K562 (cell line): ENCODE results near the gene C19orf44. TPM values are rescaled to one million over a fixed set of nuclear protein-coding genes. Genes with fewer than 3 reads are reported as not detected.

Source experiments
- ASH1L ChIP-seq: fragments of 450-650 bp; IDR thresholded peaks from 2 replicates; pipeline ENCODE4 v1.6.1; 2018; ENCODE audit warnings: borderline replicate concordance, mild to moderate bottlenecking, low read depth; ENCODE audit not compliant: partially characterized antibody
- GATAD2B ChIP-seq: fragments of 450-650 bp; IDR thresholded peaks from 2 replicates; pipeline ENCODE4 v1.6.1; 2017; ENCODE audit warnings: mild to moderate bottlenecking, borderline replicate concordance
- HDAC8 ChIP-seq: fragments of 450-650 bp; IDR thresholded peaks from 2 replicates; pipeline ENCODE4 v1.6.1; 2016; ENCODE audit warnings: mild to moderate bottlenecking, missing genetic modification characterization, moderate library complexity, missing compliant biosample characterization
- LEF1 ChIP-seq: fragments of 450-650 bp; IDR thresholded peaks from 2 replicates; pipeline ENCODE4 v1.6.1; 2016; ENCODE audit warnings: mild to moderate bottlenecking
- MXD1 ChIP-seq: fragments of 250-450 bp; sonication (Bioruptor Pico); IDR thresholded peaks from 2 replicates; pipeline ENCODE4 v1.8.0; 2021; ENCODE audit warnings: borderline replicate concordance, mild to moderate bottlenecking, moderate library complexity; ENCODE audit not compliant: poor library complexity, severe bottlenecking
- NFRKB ChIP-seq: fragments of 450-650 bp; IDR thresholded peaks from 2 replicates; pipeline ENCODE4 v1.6.1; 2016; ENCODE audit warnings: low read depth
- NFXL1 ChIP-seq: fragments of 450-650 bp; formaldehyde crosslinking; IDR thresholded peaks from 2 replicates; pipeline ENCODE4 v1.4.0; 2021; ENCODE audit warnings: mild to moderate bottlenecking
- POLR2A ChIP-seq: fragments of 450-650 bp; conservative IDR thresholded peaks from 2 replicates; pipeline ENCODE4 v1.6.1; 2016
- RBM15 ChIP-seq: fragments of 200-400 bp; formaldehyde crosslinking; IDR thresholded peaks from 2 replicates; pipeline ENCODE4 v1.6.1; 2018; ENCODE audit warnings: mild to moderate bottlenecking, low read length, moderate library complexity; ENCODE audit not compliant: insufficient read depth
- SRSF1 ChIP-seq: fragments of 200-400 bp; formaldehyde crosslinking; IDR thresholded peaks from 2 replicates; pipeline ENCODE4 v1.6.1; 2017; ENCODE audit warnings: mild to moderate bottlenecking, low read depth, low read length, moderate library complexity
- ZNF165 ChIP-seq: fragments of 250-450 bp; sonication (Bioruptor Pico); IDR thresholded peaks from 2 replicates; pipeline ENCODE4 v1.4.0; 2020; ENCODE audit warnings: borderline replicate concordance
- ZNF512 ChIP-seq: IDR thresholded peaks from 2 replicates; pipeline ENCODE4 v1.6.1; 2016; ENCODE audit warnings: missing genetic modification characterization, missing compliant biosample characterization
- polyA plus RNA-seq, 8 experiments: library from polyadenylated mRNA; depleted of rRNA in 4 of 8; stranded (reverse) in 5 of 8; unstranded in 3 of 8; fragments of >200 nt; fragmentation: Nextera tagmentation in 2 of 8; fragmentation: Illumina TruSeq in 1 of 8; extraction: Ambion mirVana in 2 of 8; extraction: Trizol in 1 of 8; gene quantifications; 2 replicates each; pipeline versions ENCODE4 v1.2.1 to v1.2.3, GENCODE V29; 2011 to 2014; ENCODE audit warnings: inconsistent platforms in 1 of 8, missing spikeins in 1 of 8
- total RNA-seq, 7 experiments: library from RNA; depleted of rRNA in 6 of 7; stranded (reverse); fragments of >200 nt in 6 of 7; fragmentation: Illumina TruSeq in 2 of 7; extraction: Trizol in 2 of 7; gene quantifications; 2 replicates each; pipeline versions ENCODE4 v1.2.1 to v1.2.3, GENCODE V29; 2011 to 2021; ENCODE audit warnings: low replicate concordance in 1 of 7
- TF ChIP-seq, protein P1 (sequence below), 2 experiments: fragments of 450-650 bp; IDR thresholded peaks; 2 replicates each; pipeline ENCODE4 v1.6.1; 2016
- TF ChIP-seq, protein P2 (sequence below): sonication (generic); formaldehyde crosslinking; IDR thresholded peaks from 2 replicates; pipeline ENCODE4 v1.8.1; 2023; ENCODE audit warnings: mild to moderate bottlenecking, missing genetic modification reagents
- TF ChIP-seq, protein P3 (sequence below), 2 experiments: IDR thresholded peaks; 2 replicates each; pipeline ENCODE4 v1.6.1; 2011; ENCODE audit warnings: borderline replicate concordance in 1 of 2, control low read depth in 1 of 2, low read depth in 1 of 2, low read length in 1 of 2, mild to moderate bottlenecking in 1 of 2, mixed read lengths in 1 of 2, moderate library complexity in 1 of 2; ENCODE audit not compliant: insufficient read depth in 1 of 2, insufficient read length in 1 of 2, poor library complexity in 1 of 2, severe bottlenecking in 1 of 2; ENCODE audit errors: extremely low read depth in 1 of 2
- TF ChIP-seq, protein P4 (sequence below): fragments of 450-650 bp; formaldehyde crosslinking; IDR thresholded peaks from 2 replicates; pipeline ENCODE4 v1.4.0; 2020; ENCODE audit warnings: mild to moderate bottlenecking
- TF ChIP-seq, protein P5 (sequence below): fragments of 450-650 bp; formaldehyde crosslinking; IDR thresholded peaks from 2 replicates; pipeline ENCODE4 v1.4.0; 2022; ENCODE audit warnings: missing genetic modification characterization

The C19orf44 gene
- total and polyA plus RNA-seq, 9 of the 15 experiments (the other 6 are each of a cell fraction or from before 2014, with no cell fraction given) = 0.41 to 7.7 (median 3.5) TPM

DNA sequence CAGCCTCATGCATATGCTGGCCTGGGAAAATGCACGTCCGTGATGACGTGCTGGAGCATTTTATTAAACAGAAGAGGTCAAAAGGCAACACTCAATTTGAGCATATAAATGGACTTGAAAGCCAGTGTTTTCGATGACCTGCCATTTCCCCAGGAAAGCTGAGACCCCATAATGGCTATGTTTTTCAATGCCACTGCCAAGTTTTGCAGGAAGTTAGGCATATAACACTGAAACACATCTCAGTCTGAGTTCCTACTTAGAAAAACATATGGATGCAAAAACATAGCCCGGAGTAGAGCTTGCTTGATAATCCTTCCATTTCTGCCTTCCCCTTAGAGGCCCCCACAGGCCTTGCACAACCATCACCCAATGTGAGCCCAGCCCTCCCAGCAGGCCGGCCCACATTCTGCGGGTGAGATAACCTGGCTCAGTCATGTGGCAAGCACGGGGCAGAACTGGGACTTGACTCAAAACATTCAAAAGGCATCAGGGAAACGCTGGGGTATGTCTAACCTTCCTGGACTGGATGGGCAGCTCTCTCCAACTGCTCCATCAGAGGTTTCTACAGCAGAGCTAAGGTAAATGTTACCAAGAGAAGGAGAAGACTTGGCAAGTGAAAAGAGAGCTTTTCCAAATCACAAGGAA is 49.3 kb upstream of the C19orf44 start (continued):
- TF ChIP-seq, protein P1, sequence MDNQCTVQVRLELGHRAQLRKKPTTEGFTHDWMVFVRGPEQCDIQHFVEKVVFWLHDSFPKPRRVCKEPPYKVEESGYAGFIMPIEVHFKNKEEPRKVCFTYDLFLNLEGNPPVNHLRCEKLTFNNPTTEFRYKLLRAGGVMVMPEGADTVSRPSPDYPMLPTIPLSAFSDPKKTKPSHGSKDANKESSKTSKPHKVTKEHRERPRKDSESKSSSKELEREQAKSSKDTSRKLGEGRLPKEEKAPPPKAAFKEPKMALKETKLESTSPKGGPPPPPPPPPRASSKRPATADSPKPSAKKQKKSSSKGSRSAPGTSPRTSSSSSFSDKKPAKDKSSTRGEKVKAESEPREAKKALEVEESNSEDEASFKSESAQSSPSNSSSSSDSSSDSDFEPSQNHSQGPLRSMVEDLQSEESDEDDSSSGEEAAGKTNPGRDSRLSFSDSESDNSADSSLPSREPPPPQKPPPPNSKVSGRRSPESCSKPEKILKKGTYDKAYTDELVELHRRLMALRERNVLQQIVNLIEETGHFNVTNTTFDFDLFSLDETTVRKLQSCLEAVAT (IDR thresholded peaks at IDR 0.05) = no peak
- TF ChIP-seq, protein P2, sequence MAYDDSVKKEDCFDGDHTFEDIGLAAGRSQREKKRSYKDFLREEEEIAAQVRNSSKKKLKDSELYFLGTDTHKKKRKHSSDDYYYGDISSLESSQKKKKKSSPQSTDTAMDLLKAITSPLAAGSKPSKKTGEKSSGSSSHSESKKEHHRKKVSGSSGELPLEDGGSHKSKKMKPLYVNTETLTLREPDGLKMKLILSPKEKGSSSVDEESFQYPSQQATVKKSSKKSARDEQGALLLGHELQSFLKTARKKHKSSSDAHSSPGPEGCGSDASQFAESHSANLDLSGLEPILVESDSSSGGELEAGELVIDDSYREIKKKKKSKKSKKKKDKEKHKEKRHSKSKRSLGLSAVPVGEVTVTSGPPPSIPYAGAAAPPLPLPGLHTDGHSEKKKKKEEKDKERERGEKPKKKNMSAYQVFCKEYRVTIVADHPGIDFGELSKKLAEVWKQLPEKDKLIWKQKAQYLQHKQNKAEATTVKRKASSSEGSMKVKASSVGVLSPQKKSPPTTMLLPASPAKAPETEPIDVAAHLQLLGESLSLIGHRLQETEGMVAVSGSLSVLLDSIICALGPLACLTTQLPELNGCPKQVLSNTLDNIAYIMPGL (CRISPR knock-in tag) = no peak
- TF ChIP-seq, protein P3, sequence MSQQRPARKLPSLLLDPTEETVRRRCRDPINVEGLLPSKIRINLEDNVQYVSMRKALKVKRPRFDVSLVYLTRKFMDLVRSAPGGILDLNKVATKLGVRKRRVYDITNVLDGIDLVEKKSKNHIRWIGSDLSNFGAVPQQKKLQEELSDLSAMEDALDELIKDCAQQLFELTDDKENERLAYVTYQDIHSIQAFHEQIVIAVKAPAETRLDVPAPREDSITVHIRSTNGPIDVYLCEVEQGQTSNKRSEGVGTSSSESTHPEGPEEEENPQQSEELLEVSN (IDR thresholded peaks at IDR 0.05; ENCODE audit: borderline replicate concordance in 1 of 2, extremely low read depth in 1 of 2, insufficient read depth in 1 of 2, insufficient read length in 1 of 2, low read depth in 1 of 2, low read length in 1 of 2, poor library complexity in 1 of 2, severe bottlenecking in 1 of 2) = peak; percentile 28 to 64
- no peak for TF ChIP-seq MXD1 (CRISPR knock-in tag)
- TF ChIP-seq, protein P4, sequence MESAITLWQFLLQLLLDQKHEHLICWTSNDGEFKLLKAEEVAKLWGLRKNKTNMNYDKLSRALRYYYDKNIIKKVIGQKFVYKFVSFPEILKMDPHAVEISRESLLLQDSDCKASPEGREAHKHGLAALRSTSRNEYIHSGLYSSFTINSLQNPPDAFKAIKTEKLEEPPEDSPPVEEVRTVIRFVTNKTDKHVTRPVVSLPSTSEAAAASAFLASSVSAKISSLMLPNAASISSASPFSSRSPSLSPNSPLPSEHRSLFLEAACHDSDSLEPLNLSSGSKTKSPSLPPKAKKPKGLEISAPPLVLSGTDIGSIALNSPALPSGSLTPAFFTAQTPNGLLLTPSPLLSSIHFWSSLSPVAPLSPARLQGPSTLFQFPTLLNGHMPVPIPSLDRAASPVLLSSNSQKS (CRISPR knock-in tag) = no peak
- no peak; the same call in 1 of the 2 replicates for TF ChIP-seq ZNF165 (CRISPR knock-in tag)
- TF ChIP-seq NFXL1 (CRISPR knock-in tag) = no peak
- TF ChIP-seq, protein P5, sequence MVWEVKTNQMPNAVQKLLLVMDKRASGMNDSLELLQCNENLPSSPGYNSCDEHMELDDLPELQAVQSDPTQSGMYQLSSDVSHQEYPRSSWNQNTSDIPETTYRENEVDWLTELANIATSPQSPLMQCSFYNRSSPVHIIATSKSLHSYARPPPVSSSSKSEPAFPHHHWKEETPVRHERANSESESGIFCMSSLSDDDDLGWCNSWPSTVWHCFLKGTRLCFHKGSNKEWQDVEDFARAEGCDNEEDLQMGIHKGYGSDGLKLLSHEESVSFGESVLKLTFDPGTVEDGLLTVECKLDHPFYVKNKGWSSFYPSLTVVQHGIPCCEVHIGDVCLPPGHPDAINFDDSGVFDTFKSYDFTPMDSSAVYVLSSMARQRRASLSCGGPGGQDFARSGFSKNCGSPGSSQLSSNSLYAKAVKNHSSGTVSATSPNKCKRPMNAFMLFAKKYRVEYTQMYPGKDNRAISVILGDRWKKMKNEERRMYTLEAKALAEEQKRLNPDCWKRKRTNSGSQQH (CRISPR knock-in tag) = no peak
- no peak for TF ChIP-seq ZNF512
- no peak for TF ChIP-seq ASH1L
- no peak for TF ChIP-seq HDAC8 (tag)
- TF ChIP-seq GATAD2B = no peak
- no peak for TF ChIP-seq RBM15
- TF ChIP-seq NFRKB = no peak
- TF ChIP-seq SRSF1 = no peak
- TF ChIP-seq LEF1 = peak; percentile 52; the same call in 1 of the 2 replicates
- no peak for TF ChIP-seq POLR2A
